LNCaP clone FGC (cell line): Measurements from ENCODE around the gene PRLH.

Experiments
- DNase-seq: peaks from one replicate; pipeline ENCODE4 v3.0.0-alpha.2; 2011; ENCODE audit warnings: low read depth
- H3K4me3 ChIP-seq: 2 replicates; pipeline ENCODE4 v1.5.1; 2011; ENCODE audit warnings: mild to moderate bottlenecking, low read depth, low read length, control low read depth
- TF ChIP-seq, protein P1 (sequence below): IDR thresholded peaks from 2 replicates; pipeline ENCODE4 v1.5.1; 2012; ENCODE audit warnings: mild to moderate bottlenecking; ENCODE audit not compliant: control insufficient read depth, insufficient read depth; ENCODE audit errors: extremely low read depth

Gene PRLH

DNA sequence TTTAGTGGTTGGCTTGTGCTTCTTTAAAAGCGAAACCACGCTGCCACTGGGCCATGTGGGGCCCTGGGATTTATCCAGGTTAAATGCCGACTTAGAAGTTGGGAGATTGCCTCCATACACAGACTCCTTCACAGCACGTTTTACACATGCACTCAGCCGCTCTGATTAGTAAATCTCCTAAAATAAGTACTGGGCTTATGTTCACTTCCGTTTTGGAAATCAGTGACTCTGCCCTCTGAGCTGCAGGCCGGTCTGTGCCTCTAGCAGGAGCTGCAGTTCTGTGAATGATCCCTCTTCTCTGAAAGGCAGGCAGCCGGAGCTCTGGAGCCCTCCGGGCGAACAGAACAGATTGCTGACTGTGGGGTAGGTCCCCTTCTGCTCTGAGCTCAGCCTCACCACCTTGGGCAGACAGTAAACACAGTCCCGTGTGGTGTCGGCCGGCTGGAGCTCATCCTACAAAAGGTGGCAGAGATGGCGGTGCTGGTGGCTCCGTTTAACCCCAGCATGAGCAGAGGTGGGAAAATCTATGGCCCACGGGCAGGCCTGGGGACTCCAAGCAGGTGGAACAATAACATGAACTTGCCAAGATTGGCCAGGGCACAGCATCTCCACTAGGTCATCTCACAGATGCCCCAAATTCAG is 34.0 kb downstream of the PRLH start:
- DNase-seq = no peak
- H3K4me3 ChIP-seq = no peak overlapping the region
- TF ChIP-seq, protein P1, sequence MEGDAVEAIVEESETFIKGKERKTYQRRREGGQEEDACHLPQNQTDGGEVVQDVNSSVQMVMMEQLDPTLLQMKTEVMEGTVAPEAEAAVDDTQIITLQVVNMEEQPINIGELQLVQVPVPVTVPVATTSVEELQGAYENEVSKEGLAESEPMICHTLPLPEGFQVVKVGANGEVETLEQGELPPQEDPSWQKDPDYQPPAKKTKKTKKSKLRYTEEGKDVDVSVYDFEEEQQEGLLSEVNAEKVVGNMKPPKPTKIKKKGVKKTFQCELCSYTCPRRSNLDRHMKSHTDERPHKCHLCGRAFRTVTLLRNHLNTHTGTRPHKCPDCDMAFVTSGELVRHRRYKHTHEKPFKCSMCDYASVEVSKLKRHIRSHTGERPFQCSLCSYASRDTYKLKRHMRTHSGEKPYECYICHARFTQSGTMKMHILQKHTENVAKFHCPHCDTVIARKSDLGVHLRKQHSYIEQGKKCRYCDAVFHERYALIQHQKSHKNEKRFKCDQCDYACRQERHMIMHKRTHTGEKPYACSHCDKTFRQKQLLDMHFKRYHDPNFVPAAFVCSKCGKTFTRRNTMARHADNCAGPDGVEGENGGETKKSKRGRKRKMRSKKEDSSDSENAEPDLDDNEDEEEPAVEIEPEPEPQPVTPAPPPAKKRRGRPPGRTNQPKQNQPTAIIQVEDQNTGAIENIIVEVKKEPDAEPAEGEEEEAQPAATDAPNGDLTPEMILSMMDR = no peak

DNA sequence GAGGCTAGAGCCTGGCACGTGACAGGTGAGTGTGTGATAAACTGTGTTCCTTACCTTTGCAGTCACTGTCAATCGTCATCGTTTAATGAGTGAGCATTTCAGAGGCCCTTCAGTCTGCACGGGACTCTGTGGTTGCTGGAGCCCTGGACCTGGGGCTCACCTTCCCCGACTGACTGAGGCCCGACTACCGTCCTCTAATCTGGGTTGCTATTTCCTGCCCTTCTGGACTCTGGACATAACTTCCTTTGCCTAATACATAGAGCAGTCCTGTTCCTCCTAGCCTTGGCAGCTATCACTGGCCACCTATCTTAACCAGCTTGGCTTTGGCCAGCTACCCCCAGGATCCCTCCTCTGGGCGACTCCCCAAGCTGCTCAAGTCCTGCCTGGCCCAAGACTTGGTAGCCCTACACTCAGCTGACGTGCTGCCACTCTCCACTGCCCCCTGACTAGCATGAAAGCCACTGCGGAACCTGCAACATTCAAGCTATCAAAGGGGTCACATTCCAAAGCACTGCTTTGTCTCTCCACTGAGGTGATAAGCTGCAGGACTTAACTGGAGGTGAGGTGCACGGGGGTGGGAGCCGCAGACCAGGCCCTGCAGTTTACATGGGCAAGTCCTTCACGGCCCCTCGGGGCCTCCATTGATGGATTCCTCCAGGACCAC is 35.2 kb downstream of the PRLH start:
- TF ChIP-seq, protein P1 = no peak
- H3K4me3 ChIP-seq = no peak overlapping the region
- DNase-seq = no peak

DNA sequence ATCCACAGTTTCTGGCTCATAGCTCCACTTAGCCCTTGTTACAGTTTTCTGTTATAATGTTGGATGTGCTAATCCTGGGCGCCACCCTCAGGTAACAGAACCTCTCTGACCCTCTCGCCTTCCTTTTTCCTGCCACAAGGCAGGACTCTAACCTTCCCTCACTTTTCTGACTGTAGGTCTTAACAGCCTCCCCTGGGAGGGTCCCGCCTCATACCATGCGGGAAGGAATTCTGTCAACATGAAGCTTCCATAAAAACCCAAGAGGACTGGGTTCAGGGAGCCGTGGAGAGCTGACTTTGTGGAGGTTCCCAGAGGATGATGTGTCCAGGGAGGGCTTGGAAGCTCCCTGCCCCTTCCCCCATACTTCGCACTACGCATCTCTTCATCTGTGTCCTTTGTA is 36.0 kb downstream of the PRLH start:
- no peak for DNase-seq
- TF ChIP-seq, protein P1 = no peak
- H3K4me3 ChIP-seq = no peak overlapping the region

DNA sequence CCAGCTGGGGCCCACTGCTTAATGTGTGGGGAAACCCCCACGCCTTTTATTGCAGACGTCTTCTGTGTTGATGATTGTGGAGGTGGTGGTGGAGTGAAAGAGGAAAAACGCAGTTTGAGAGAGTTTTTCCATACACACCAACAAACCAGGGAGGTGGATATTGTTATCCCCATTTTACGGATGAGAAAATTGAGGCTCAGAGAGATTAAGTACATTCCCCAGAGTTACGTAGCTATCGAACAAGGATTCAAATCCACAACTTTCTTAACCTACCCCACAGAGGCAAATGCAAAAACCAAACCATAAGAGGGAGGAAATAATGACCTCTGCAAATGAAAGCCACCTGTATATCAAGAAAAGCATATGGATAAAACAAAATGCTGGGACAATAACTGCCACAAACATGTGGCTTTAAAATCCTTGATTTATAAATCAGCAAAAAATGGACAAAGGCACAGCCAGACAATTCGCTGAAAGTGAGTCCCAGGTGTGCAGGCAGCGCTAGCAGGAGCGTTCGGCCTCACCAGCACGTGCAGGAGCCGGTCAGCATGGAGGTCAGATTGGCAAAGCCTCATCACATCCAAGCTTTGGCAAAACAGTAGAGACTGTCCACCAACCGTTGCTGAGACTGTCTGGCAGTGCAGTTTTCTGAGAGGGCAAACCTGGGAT is 36.8 kb downstream of the PRLH start:
- TF ChIP-seq, protein P1 = no peak
- DNase-seq = no peak

DNA sequence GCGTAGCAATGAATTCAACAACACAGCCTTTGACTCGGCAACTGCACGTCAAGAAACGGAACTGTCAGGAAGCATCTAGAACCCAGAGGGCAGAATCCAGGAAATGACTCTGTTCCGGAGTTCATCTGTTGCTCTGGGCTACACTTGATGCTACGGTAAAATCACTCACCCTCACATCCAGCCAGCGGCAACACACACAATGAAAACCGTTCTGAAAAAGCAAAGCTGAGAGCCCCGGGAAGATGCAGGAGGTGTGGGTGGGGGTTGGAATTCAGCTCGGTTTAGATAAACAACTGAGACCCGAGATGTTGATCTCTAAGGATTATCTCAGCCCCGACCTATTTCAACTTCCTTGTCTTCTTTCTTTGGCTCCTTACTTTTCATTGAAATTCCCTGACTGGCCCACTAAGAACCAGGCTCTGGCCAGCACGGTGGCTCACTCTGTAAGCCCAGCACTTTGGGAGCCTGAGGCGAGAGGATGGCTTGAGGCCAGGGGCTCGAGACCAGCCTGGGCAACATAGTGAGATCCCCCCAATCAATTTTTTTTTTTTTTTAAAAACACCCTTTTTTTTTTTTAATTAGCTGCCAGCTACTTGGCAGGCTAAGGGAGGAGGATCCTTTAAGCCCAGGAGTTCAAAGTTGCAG is 37.5 kb downstream of the PRLH start:
- TF ChIP-seq, protein P1 = no peak

More for the DNA sequence above, 36.8 kb downstream of the PRLH start:
- no peak overlapping the region for H3K4me3 ChIP-seq

DNA sequence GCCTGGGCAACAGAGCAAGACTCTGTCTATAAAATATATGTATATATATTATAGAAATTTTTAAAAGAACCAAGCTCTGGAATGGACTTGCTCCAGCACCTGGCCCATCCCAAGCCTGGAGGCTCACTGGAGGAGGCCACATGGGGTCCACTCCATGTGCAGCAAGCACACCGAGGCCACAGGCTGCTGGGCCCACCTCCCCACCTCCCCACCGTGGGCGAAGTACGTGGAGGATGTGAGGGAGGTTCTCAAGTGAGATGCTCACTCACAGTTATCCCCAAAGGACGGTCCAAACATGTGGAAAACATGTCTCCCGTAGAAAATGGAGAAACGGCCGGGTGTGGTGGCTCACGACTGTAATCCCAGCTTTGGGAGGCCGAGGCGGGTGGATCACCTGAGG is 38.0 kb downstream of the PRLH start:
- no peak overlapping the region for H3K4me3 ChIP-seq
- TF ChIP-seq, protein P1 = no peak
- DNase-seq = no peak

More for the DNA sequence above, 37.5 kb downstream of the PRLH start:
- no peak overlapping the region for H3K4me3 ChIP-seq
- DNase-seq = no peak
